IPS-15b (cell line): ENCODE measurements around the gene TBCD.
"Not testable (repeated sequence)": the region's sequence is repeated elsewhere in the genome, so short reads cannot be mapped to it uniquely, and the experiment has no call there.

ENCODE experiments used
- H3K27me3 ChIP-seq: one replicate; pipeline ENCODE4 v1.6.1; 2013; ENCODE audit warnings: low read length; ENCODE audit not compliant: control insufficient read depth, insufficient read depth
- H3K36me3 ChIP-seq: one replicate; pipeline ENCODE4 v1.6.1; 2013; ENCODE audit warnings: low read length; ENCODE audit not compliant: control insufficient read depth, insufficient read depth
- H3K4me1 ChIP-seq: one replicate; pipeline ENCODE4 v1.6.1; 2013; ENCODE audit warnings: mild to moderate bottlenecking, low read length; ENCODE audit not compliant: control insufficient read depth, insufficient read depth
- H3K4me3 ChIP-seq: one replicate; pipeline ENCODE4 v1.5.1; 2013; ENCODE audit warnings: low read depth, low read length
- H3K9ac ChIP-seq: one replicate; pipeline ENCODE4 v1.6.1; 2013; ENCODE audit warnings: low read depth, mild to moderate bottlenecking, low read length
- H3K9me3 ChIP-seq: one replicate; pipeline ENCODE4 v1.6.1; 2013; ENCODE audit warnings: mild to moderate bottlenecking, low read length; ENCODE audit not compliant: control insufficient read depth, insufficient read depth

The TBCD gene

GRCh38 chr17:82753201-82753464, 1.3 kb downstream of the TBCD start:
- H3K4me1 ChIP-seq, result peaks cover 16% of the 10 kb centered on the region
- H3K4me3 ChIP-seq, result peak overlapping the region; percentile 93
- H3K27me3 ChIP-seq, result peaks cover 5% of the 10 kb centered on the region
- no peaks in the 10 kb centered on the region for H3K9me3 ChIP-seq
- H3K9ac ChIP-seq, result no peak overlapping the region
- H3K36me3 ChIP-seq, result peaks cover 9% of the 10 kb centered on the region

GRCh38 chr17:82754297-82755208, 2.7 kb downstream of the TBCD start:
- Histone ChIP-seq H3K4me3 (peak overlapping the region; percentile 36), H3K9ac (peak overlapping the region; percentile 41), H3K36me3 (peaks cover 4% of the 10 kb centered on the region), H3K4me1 (peaks cover 16% of the 10 kb centered on the region), H3K9me3 (no peaks in the 10 kb centered on the region), H3K27me3 (peaks cover 5% of the 10 kb centered on the region)

GRCh38 chr17:82756166-82756565, 4.3 kb downstream of the TBCD start:
- H3K9ac ChIP-seq, result peak overlapping the region; percentile 32
- no peaks in the 10 kb centered on the region for H3K27me3 ChIP-seq
- H3K4me1 ChIP-seq, result peaks cover 16% of the 10 kb centered on the region
- no peaks in the 10 kb centered on the region for H3K9me3 ChIP-seq
- H3K4me3 ChIP-seq, result no peak overlapping the region
- peaks cover 4% of the 10 kb centered on the region for H3K36me3 ChIP-seq

- Histone ChIP-seq H3K9me3 (no peaks in the 10 kb centered on the region), H3K9ac (no peak overlapping the region), H3K27me3 (no peaks in the 10 kb centered on the region), H3K4me3 (no peak overlapping the region), H3K4me1 (no peaks in the 10 kb centered on the region), H3K36me3 (peaks cover 33% of the 10 kb centered on the region)
These were observed 13.5 kb downstream of the TBCD start for GRCh38 chr17:82765371-82765770.

- no peaks in the 10 kb centered on the region for H3K9me3 ChIP-seq
- H3K27me3 ChIP-seq, result no peaks in the 10 kb centered on the region
- H3K4me3 ChIP-seq, result no peak overlapping the region
- H3K36me3 ChIP-seq, result peaks cover 38% of the 10 kb centered on the region
- no peaks in the 10 kb centered on the region for H3K4me1 ChIP-seq
- H3K9ac ChIP-seq, result no peak overlapping the region
These were observed 15.3 kb downstream of the TBCD start for GRCh38 chr17:82767041-82767754.

GRCh38 chr17:82769041-82769440, 17.2 kb downstream of the TBCD start:
- Histone ChIP-seq H3K9ac (no peak overlapping the region), H3K36me3 (peaks cover 47% of the 10 kb centered on the region), H3K4me3 (no peak overlapping the region), H3K27me3 (no peaks in the 10 kb centered on the region), H3K9me3 (no peaks in the 10 kb centered on the region), H3K4me1 (no peaks in the 10 kb centered on the region)

- peaks cover 2% of the 10 kb centered on the region for H3K4me1 ChIP-seq
- H3K9ac ChIP-seq, result no peak overlapping the region
- H3K27me3 ChIP-seq, result no peaks in the 10 kb centered on the region
- H3K36me3 ChIP-seq, result peaks cover 53% of the 10 kb centered on the region
- H3K4me3 ChIP-seq, result no peak overlapping the region
- H3K9me3 ChIP-seq, result no peaks in the 10 kb centered on the region
These were observed 20.2 kb downstream of the TBCD start for GRCh38 chr17:82772026-82772425.

GRCh38 chr17:82774456-82774855, 22.6 kb downstream of the TBCD start:
- H3K9me3 ChIP-seq, H3K9ac ChIP-seq, H3K4me1 ChIP-seq, H3K4me3 ChIP-seq, H3K27me3 ChIP-seq: not testable (repeated sequence)
- H3K36me3 ChIP-seq, result peaks cover 36% of the 10 kb centered on the region

- H3K4me1 ChIP-seq, result peaks cover 2% of the 10 kb centered on the region
- no peaks in the 10 kb centered on the region for H3K9me3 ChIP-seq
- H3K9ac ChIP-seq, result no peak overlapping the region
- peaks cover 33% of the 10 kb centered on the region for H3K36me3 ChIP-seq
- no peak overlapping the region for H3K4me3 ChIP-seq
- H3K27me3 ChIP-seq, result no peaks in the 10 kb centered on the region
These were observed 23.3 kb downstream of the TBCD start for GRCh38 chr17:82775001-82775823.

- no peaks in the 10 kb centered on the region for H3K9me3 ChIP-seq
- peaks cover 2% of the 10 kb centered on the region for H3K4me1 ChIP-seq
- H3K27me3 ChIP-seq, result no peaks in the 10 kb centered on the region
- H3K4me3 ChIP-seq, result no peak overlapping the region
- peaks cover 29% of the 10 kb centered on the region for H3K36me3 ChIP-seq
- no peak overlapping the region for H3K9ac ChIP-seq
These were observed 24.6 kb downstream of the TBCD start for GRCh38 chr17:82776454-82776853.

- H3K4me3 ChIP-seq, H3K9ac ChIP-seq, H3K27me3 ChIP-seq, H3K4me1 ChIP-seq, H3K9me3 ChIP-seq: not testable (repeated sequence)
- H3K36me3 ChIP-seq, result peaks cover 35% of the 10 kb centered on the region
These were observed 26.0 kb downstream of the TBCD start for GRCh38 chr17:82777778-82778375.
